PC-3 (cell line): ENCODE data around the gene RNF38. TPM values are rescaled to one million over a fixed set of nuclear protein-coding genes. Genes with fewer than 3 reads are reported as not detected.

ENCODE experiments used
- ATAC-seq: fragments of 200-7000 bp; cut with Tn5 transposase; 2 replicates; pipeline ENCODE4 v1.9.1; 2020; ENCODE audit warnings: mild to moderate bottlenecking, moderate library complexity
- BruUV-seq: library from RNA; stranded (reverse); fragments of 400-500 nt; replicated peaks from 2 replicates; lab custom pipeline; 2021; lab: Mats Ljungman, UMichigan
- CTCF ChIA-PET: fragments of 300-600 bp; sonication (Branson Sonifier 250); formaldehyde crosslinking; loops from one replicate; lab custom pipeline; 2022; ENCODE audit warnings: antibody characterized with exemption; lab: Charles Lee
- POLR2A ChIA-PET: fragments of 300-600 bp; sonication (Branson Sonifier 250); formaldehyde crosslinking; loops from one replicate; lab custom pipeline; 2022; ENCODE audit warnings: antibody characterized with exemption; ENCODE audit not compliant: unreplicated experiment; lab: Charles Lee
- DNase-seq: peaks from one replicate; pipeline ENCODE4 v3.0.0-alpha.2; 2015
- H2AFZ ChIP-seq: fragments of 300-600 bp; sonication (generic); 2 replicates; pipeline ENCODE4 v1.6.0; 2016; ENCODE audit warnings: antibody characterized with exemption, low read length
- H3F3A ChIP-seq: fragments of 300-600 bp; sonication (generic); one replicate; pipeline ENCODE4 v1.6.0; 2017; ENCODE audit warnings: antibody characterized with exemption, low read length, control low read depth, mild to moderate bottlenecking; ENCODE audit not compliant: unreplicated experiment
- H3K27ac ChIP-seq: fragments of 300-600 bp; sonication (generic); 2 replicates; pipeline ENCODE4 v1.5.1; 2016; ENCODE audit warnings: mild to moderate bottlenecking, low read length
- H3K27me3 ChIP-seq: fragments of 300-600 bp; sonication (generic); 2 replicates; pipeline ENCODE4 v1.6.1; 2016; ENCODE audit warnings: low read length, mixed read lengths
- H3K36me3 ChIP-seq: fragments of 300-600 bp; sonication (generic); 2 replicates; pipeline ENCODE4 v1.6.1; 2016; ENCODE audit warnings: low read depth, mixed run types, low read length, mixed read lengths
- H3K4me1 ChIP-seq: fragments of 300-600 bp; sonication (generic); 2 replicates; pipeline ENCODE4 v1.5.1; 2016; ENCODE audit warnings: low read length; ENCODE audit not compliant: insufficient read depth
- H3K4me2 ChIP-seq: fragments of 300-600 bp; sonication (generic); 2 replicates; pipeline ENCODE4 v1.6.0; 2016; ENCODE audit warnings: low read length
- H3K4me3 ChIP-seq: fragments of 300-600 bp; sonication (generic); 2 replicates; pipeline ENCODE4 v1.5.1; 2016; ENCODE audit warnings: mild to moderate bottlenecking, low read length, mixed read lengths
- H3K79me2 ChIP-seq: fragments of 300-600 bp; sonication (generic); 2 replicates; pipeline ENCODE4 v1.6.1; 2017; ENCODE audit warnings: low read length, mixed read lengths
- H3K9ac ChIP-seq: fragments of 300-600 bp; sonication (generic); 2 replicates; pipeline ENCODE4 v1.6.0; 2016; ENCODE audit warnings: mild to moderate bottlenecking, low read length
- H3K9me2 ChIP-seq: fragments of 300-600 bp; sonication (generic); replicated peaks from 2 replicates; pipeline ENCODE4 v1.6.1; 2016; ENCODE audit warnings: mixed run types, low read length, mixed read lengths
- H3K9me3 ChIP-seq: fragments of 300-600 bp; sonication (generic); 2 replicates; pipeline ENCODE4 v1.6.1; 2016; ENCODE audit warnings: low read length, mixed read lengths
- H4K20me1 ChIP-seq: fragments of 300-600 bp; sonication (generic); 2 replicates; pipeline ENCODE4 v1.6.1; 2016; ENCODE audit warnings: low read length, mixed read lengths
- CTCF ChIP-seq: fragments of 300-600 bp; sonication (generic); conservative IDR thresholded peaks from 2 replicates; pipeline ENCODE4 v1.5.1; 2017; ENCODE audit warnings: antibody characterized with exemption, low read depth, mild to moderate bottlenecking, low read length
- EZH2 ChIP-seq: fragments of 300-600 bp; sonication (generic); IDR thresholded peaks from one replicate; pipeline ENCODE4 v1.6.1; 2017; ENCODE audit warnings: antibody characterized with exemption, mild to moderate bottlenecking, low read length; ENCODE audit not compliant: unreplicated experiment
- EZH2phosphoT487 ChIP-seq: fragments of 300-600 bp; sonication (generic); IDR thresholded peaks from 2 replicates; pipeline ENCODE4 v1.6.1; 2018; ENCODE audit warnings: mild to moderate bottlenecking, antibody characterized with exemption, low read length, borderline replicate concordance
- intact Hi-C: fragments of 100-400 bp; cut with micrococcal nuclease; formaldehyde crosslinking; loops from 2 replicates; pipeline ENCODE4 v1.9.0; 2023
- total RNA-seq: library from RNA; depleted of rRNA; stranded (reverse); fragments of >200 nt; gene quantifications from 2 replicates; pipeline ENCODE4 v1.2.3, GENCODE V29; 2014

The RNF38 gene
- total RNA-seq, 1 experiment from 2014 or later, result 4.3 TPM

GRCh38 chr9:36318212-36318802, 81.8 kb downstream of the RNF38 start:
- CTCF ChIA-PET, result no interaction called here
- H3K4me3 ChIP-seq, result no peak overlapping the region
- no peaks in the 10 kb centered on the region for H4K20me1 ChIP-seq
- no peaks in the 10 kb centered on the region for H3K9me3 ChIP-seq
- peak overlapping the region; percentile 36; the same call in 1 of the 2 replicates for H3K9ac ChIP-seq
- TF ChIP-seq CTCF (no peak), EZH2phosphoT487 (no peak), EZH2 (no peak)
- intact Hi-C loops, result no loop called here
- H3K4me1 ChIP-seq, result peaks cover 34% of the 10 kb centered on the region
- peak overlapping the region; percentile 80 for H3K27ac ChIP-seq
- no peaks in the 10 kb centered on the region for H3K36me3 ChIP-seq
- DNase-seq (no peak), ATAC-seq (no peak)
- peak overlapping the region; percentile 20; the same call in 1 of the 2 replicates for H2AFZ ChIP-seq
- TSS peak; percentile 41 for BruUV-seq
- H3K4me2 ChIP-seq, result peak overlapping the region; percentile 65
- H3K27me3 ChIP-seq, result no peaks in the 10 kb centered on the region
- no peaks in the 10 kb centered on the region for H3K79me2 ChIP-seq
- POLR2A ChIA-PET, result interaction anchor here (0.5 kb wide), 1 partner anchor 57 kb away, joined by 3 read pairs; no protein-coding TSS in a partner anchor
- H3K9me2 ChIP-seq, result no peaks in the 10 kb centered on the region
- H3F3A ChIP-seq, result no peaks in the 10 kb centered on the region

GRCh38 chr9:36317766-36318165, 82.3 kb downstream of the RNF38 start:
- Histone ChIP-seq H3F3A (no peaks in the 10 kb centered on the region), H3K36me3 (no peaks in the 10 kb centered on the region), H3K9me3 (no peaks in the 10 kb centered on the region), H3K4me2 (peak overlapping the region; percentile 65), H3K27ac (peak overlapping the region; percentile 80), H3K9ac (peak overlapping the region; percentile 36; the same call in 1 of the 2 replicates), H4K20me1 (no peaks in the 10 kb centered on the region), H3K9me2 (no peaks in the 10 kb centered on the region), H3K27me3 (no peaks in the 10 kb centered on the region), H3K79me2 (no peaks in the 10 kb centered on the region), H3K4me3 (no peak overlapping the region), H2AFZ (peak overlapping the region; percentile 20; the same call in 1 of the 2 replicates), H3K4me1 (peaks cover 34% of the 10 kb centered on the region)
- BruUV-seq, result no TSS peak
- ChIA-PET POLR2A (interaction anchor here (0.5 kb wide), 2 partner anchors 12 to 58 kb away, joined by 3 read pairs; no protein-coding TSS in a partner anchor), CTCF (no interaction called here)
- intact Hi-C loops, result loop anchor here (1.0 kb wide), 1 partner anchor 21 kb away; no protein-coding TSS in a partner anchor
- TF ChIP-seq EZH2phosphoT487, result no peak
- TF ChIP-seq EZH2, result no peak
- TF ChIP-seq CTCF, result no peak
- peak; percentile 78 for ATAC-seq
- DNase-seq, result peak; percentile 93
